Keratinocyte (primary cell): ENCODE results near the gene KNCN. TPM values are rescaled to one million over a fixed set of nuclear protein-coding genes. Genes with fewer than 3 reads are reported as not detected.

Source experiments
- DNase-seq: peaks from one replicate; pipeline ENCODE4 v3.0.0-alpha.2; 2011; ENCODE audit warnings: low read depth, missing footprints, low spot score
- FAIRE-seq: peaks from 2 replicates; lab custom pipeline; 2011; peaks lifted over from hg19 to GRCh38; lab: Jason Lieb, UNC
- H2AFZ ChIP-seq: 2 replicates; pipeline ENCODE4 v1.6.0; 2012; ENCODE audit warnings: low read length, control low read depth, inconsistent platforms; ENCODE audit not compliant: control insufficient read depth
- H3K27ac ChIP-seq: 2 replicates; pipeline ENCODE4 v1.5.1; 2011; ENCODE audit warnings: low read length; ENCODE audit not compliant: control insufficient read depth, insufficient read depth
- H3K27me3 ChIP-seq: 3 replicates; pipeline ENCODE4 v1.6.0; 2011; ENCODE audit warnings: low read length; ENCODE audit not compliant: control insufficient read depth, insufficient read depth; ENCODE audit errors: extremely low read depth
- H3K36me3 ChIP-seq, 2 experiments: 2 replicates in 1 of 2; 3 replicates in 1 of 2; pipeline ENCODE4 v1.5.1; 2011; ENCODE audit warnings: low read length in 2 of 2, mild to moderate bottlenecking in 1 of 2; ENCODE audit not compliant: control insufficient read depth in 2 of 2, insufficient read depth in 2 of 2; ENCODE audit errors: extremely low read depth in 1 of 2
- H3K4me1 ChIP-seq: 3 replicates; pipeline ENCODE4 v1.5.1; 2011; ENCODE audit warnings: low read length; ENCODE audit not compliant: control insufficient read depth, insufficient read depth; ENCODE audit errors: extremely low read depth
- H3K4me2 ChIP-seq: 3 replicates; pipeline ENCODE4 v1.6.0; 2011; ENCODE audit warnings: low read depth, low read length; ENCODE audit not compliant: control insufficient read depth, insufficient read depth; ENCODE audit errors: extremely low read depth
- H3K4me3 ChIP-seq, 3 experiments: fragments of 200-600 bp in 1 of 3; sonication (generic) in 1 of 3; 2 replicates in 2 of 3; 3 replicates in 1 of 3; pipeline ENCODE4 v1.5.1; 2011 to 2016; ENCODE audit warnings: low read length in 3 of 3, mild to moderate bottlenecking in 3 of 3, control low read depth in 2 of 3, inconsistent platforms in 1 of 3, low read depth in 1 of 3, mixed read lengths in 1 of 3, mixed run types in 1 of 3, moderate library complexity in 1 of 3; ENCODE audit not compliant: control insufficient read depth in 2 of 3, insufficient read depth in 2 of 3; ENCODE audit errors: extremely low read depth in 1 of 3
- H3K79me2 ChIP-seq: 2 replicates; pipeline ENCODE4 v1.6.0; 2012; ENCODE audit warnings: low read length; ENCODE audit not compliant: control insufficient read depth, insufficient read depth
- H3K9ac ChIP-seq: 3 replicates; pipeline ENCODE4 v1.6.0; 2011; ENCODE audit warnings: low read length; ENCODE audit not compliant: control insufficient read depth, insufficient read depth; ENCODE audit errors: extremely low read depth
- H3K9me1 ChIP-seq: 3 replicates; pipeline ENCODE4 v1.6.0; 2011; ENCODE audit warnings: low read length; ENCODE audit not compliant: control insufficient read depth, insufficient read depth; ENCODE audit errors: extremely low read depth
- H3K9me3 ChIP-seq: 2 replicates; pipeline ENCODE4 v1.5.1; 2012; ENCODE audit warnings: low read depth, low read length; ENCODE audit not compliant: control insufficient read depth
- H4K20me1 ChIP-seq: 3 replicates; pipeline ENCODE4 v1.6.0; 2011; ENCODE audit warnings: low read length; ENCODE audit not compliant: control insufficient read depth, insufficient read depth; ENCODE audit errors: extremely low read depth
- EZH2 ChIP-seq: IDR thresholded peaks from one replicate; pipeline ENCODE4 v1.6.1; 2012; ENCODE audit warnings: inconsistent platforms, mild to moderate bottlenecking, low read length, moderate library complexity
- dilution Hi-C: fragments of 300-500 bp; cut with MboI; formaldehyde crosslinking; loops from one replicate; pipeline ENCODE4 v1.7.0; 2020; ENCODE audit warnings: low sequenced_read_pairs; ENCODE audit not compliant: extremely low pct_ligation_motif_present
- polyA plus RNA-seq, 5 experiments: library from polyadenylated mRNA; depleted of rRNA in 3 of 5; stranded (reverse) in 3 of 5; stranded (forward) in 1 of 5; unstranded in 1 of 5; fragments of >200 nt; gene quantifications; 1 replicate in 1 of 5; 2 replicates in 3 of 5; 3 replicates in 1 of 5; pipeline versions ENCODE4 v1.2.1 to v1.2.3, GENCODE V29; 2011 to 2012; ENCODE audit warnings: missing spikeins in 2 of 5, low read depth in 1 of 5, low replicate concordance in 1 of 5
- TF ChIP-seq, protein P1 (sequence below), 3 experiments: IDR thresholded peaks in 1 of 3; conservative IDR thresholded peaks in 1 of 3; optimal IDR thresholded peaks in 1 of 3; 2 replicates in 2 of 3; 3 replicates in 1 of 3; pipeline versions ENCODE3 to v1.5.1; 2011; ENCODE audit warnings: low read length in 3 of 3, mild to moderate bottlenecking in 3 of 3, moderate library complexity in 2 of 3, control low read depth in 1 of 3, inconsistent platforms in 1 of 3; ENCODE audit not compliant: insufficient read depth in 2 of 3; ENCODE audit errors: extremely low read depth in 1 of 3

Gene KNCN
- polyA plus RNA-seq, 1 donor (not counting 4 experiments of a cell fraction or from before 2014, with no cell fraction given), result not detected

- Histone ChIP-seq H2AFZ (no peak overlapping the region), H3K27me3 (no peaks in the 10 kb centered on the region), H3K9ac (no peak overlapping the region), H3K9me3 (no peaks in the 10 kb centered on the region), H3K27ac (no peak overlapping the region), H3K9me1 (no peaks in the 10 kb centered on the region), H3K4me3 (no peak overlapping the region), H3K4me2 (no peak overlapping the region), H3K36me3 (peaks cover 31 to 38% of the 10 kb centered on the region in 2 experiments), H3K79me2 (no peaks in the 10 kb centered on the region), H3K4me1 (no peaks in the 10 kb centered on the region), H4K20me1 (no peaks in the 10 kb centered on the region)
- dilution Hi-C loops, result no loop called here
- no peak for TF ChIP-seq EZH2
- TF ChIP-seq, protein P1, sequence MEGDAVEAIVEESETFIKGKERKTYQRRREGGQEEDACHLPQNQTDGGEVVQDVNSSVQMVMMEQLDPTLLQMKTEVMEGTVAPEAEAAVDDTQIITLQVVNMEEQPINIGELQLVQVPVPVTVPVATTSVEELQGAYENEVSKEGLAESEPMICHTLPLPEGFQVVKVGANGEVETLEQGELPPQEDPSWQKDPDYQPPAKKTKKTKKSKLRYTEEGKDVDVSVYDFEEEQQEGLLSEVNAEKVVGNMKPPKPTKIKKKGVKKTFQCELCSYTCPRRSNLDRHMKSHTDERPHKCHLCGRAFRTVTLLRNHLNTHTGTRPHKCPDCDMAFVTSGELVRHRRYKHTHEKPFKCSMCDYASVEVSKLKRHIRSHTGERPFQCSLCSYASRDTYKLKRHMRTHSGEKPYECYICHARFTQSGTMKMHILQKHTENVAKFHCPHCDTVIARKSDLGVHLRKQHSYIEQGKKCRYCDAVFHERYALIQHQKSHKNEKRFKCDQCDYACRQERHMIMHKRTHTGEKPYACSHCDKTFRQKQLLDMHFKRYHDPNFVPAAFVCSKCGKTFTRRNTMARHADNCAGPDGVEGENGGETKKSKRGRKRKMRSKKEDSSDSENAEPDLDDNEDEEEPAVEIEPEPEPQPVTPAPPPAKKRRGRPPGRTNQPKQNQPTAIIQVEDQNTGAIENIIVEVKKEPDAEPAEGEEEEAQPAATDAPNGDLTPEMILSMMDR (optimal IDR thresholded peaks at IDR 0.05 in 1 of 3, IDR thresholded peaks at IDR 0.05 in 1 of 3, conservative IDR thresholded peaks at IDR 0.05 in 1 of 3; ENCODE audit: extremely low read depth in 1 of 3, insufficient read depth in 2 of 3, low read length in 3 of 3), result no peak
- no peak for DNase-seq
- no peak for FAIRE-seq
Observed at GRCh38 chr1:46583494-46583893, 32.0 kb upstream of the KNCN start.

- H3K9me1 ChIP-seq, result no peaks in the 10 kb centered on the region
- FAIRE-seq (no peak), DNase-seq (no peak)
- no peaks in the 10 kb centered on the region for H3K27me3 ChIP-seq
- H3K4me2 ChIP-seq, result no peak overlapping the region
- H4K20me1 ChIP-seq, result no peaks in the 10 kb centered on the region
- H2AFZ ChIP-seq, result no peak overlapping the region
- no peaks in the 10 kb centered on the region for H3K79me2 ChIP-seq
- H3K4me1 ChIP-seq, result no peaks in the 10 kb centered on the region
- no peak overlapping the region for H3K4me3 ChIP-seq
- H3K27ac ChIP-seq, result no peak overlapping the region
- peaks cover 35 to 38% of the 10 kb centered on the region in 2 experiments for H3K36me3 ChIP-seq
- dilution Hi-C loops, result no loop called here
- TF ChIP-seq EZH2, result no peak
- TF ChIP-seq, protein P1 (optimal IDR thresholded peaks at IDR 0.05 in 1 of 3, IDR thresholded peaks at IDR 0.05 in 1 of 3, conservative IDR thresholded peaks at IDR 0.05 in 1 of 3; ENCODE audit: extremely low read depth in 1 of 3, insufficient read depth in 2 of 3, low read length in 3 of 3), result no peak
- no peak overlapping the region for H3K9ac ChIP-seq
- no peaks in the 10 kb centered on the region for H3K9me3 ChIP-seq
Observed at GRCh38 chr1:46582972-46583371, 31.5 kb upstream of the KNCN start.
